ENCODE results near the gene RAB4A. TPM values are rescaled to one million over a fixed set of nuclear protein-coding genes. Genes with fewer than 3 reads are reported as not detected.

RAB4A gene
- total RNA-seq, 2 donors from 2014 or later, result 80.9 to 103 TPM

GRCh38 chr1:229328598-229329362, 57.9 kb downstream of the RAB4A start:
- Histone ChIP-seq H3K9ac (ENCODE audit: low read depth in 2 of 2, low read length in 2 of 2) (no peak overlapping the region), H3K36me3 (no peaks in the 10 kb centered on the region), H3K27ac (no peak overlapping the region), H3K9me3 (no peaks in the 10 kb centered on the region), H3K4me1 (no peaks in the 10 kb centered on the region), H3K27me3 (no peaks in the 10 kb centered on the region), H3K4me3 (no peak overlapping the region)
- intact Hi-C loops (cut with DNase I), result no loop called here
- no peak for TF ChIP-seq CTCF (IDR thresholded peaks at IDR 0.05)
- DNase-seq, result no peak

- no peaks in the 10 kb centered on the region for H3K36me3 ChIP-seq
- no peak for TF ChIP-seq CTCF (IDR thresholded peaks at IDR 0.05)
- intact Hi-C loops (cut with DNase I), result no loop called here
- H3K27ac ChIP-seq, result no peak overlapping the region
- no peak for DNase-seq
- H3K4me1 ChIP-seq, result no peaks in the 10 kb centered on the region
- no peak overlapping the region for H3K4me3 ChIP-seq
- no peaks in the 10 kb centered on the region for H3K27me3 ChIP-seq
- H3K9me3 ChIP-seq, result no peaks in the 10 kb centered on the region
- no peak overlapping the region for H3K9ac ChIP-seq (ENCODE audit: low read depth in 2 of 2, low read length in 2 of 2)
These were observed 63.4 kb downstream of the RAB4A start for GRCh38 chr1:229334269-229334668.

- no peak overlapping the region for H3K9ac ChIP-seq (ENCODE audit: low read depth in 2 of 2, low read length in 2 of 2)
- no peak overlapping the region for H3K4me3 ChIP-seq
- H3K9me3 ChIP-seq, result no peaks in the 10 kb centered on the region
- TF ChIP-seq CTCF (IDR thresholded peaks at IDR 0.05), result no peak
- no peaks in the 10 kb centered on the region for H3K4me1 ChIP-seq
- no peak overlapping the region for H3K27ac ChIP-seq
- no peaks in the 10 kb centered on the region for H3K36me3 ChIP-seq
- no peak for DNase-seq
- intact Hi-C loops (cut with DNase I), result no loop called here
- H3K27me3 ChIP-seq, result no peaks in the 10 kb centered on the region
These were observed 63.8 kb downstream of the RAB4A start for GRCh38 chr1:229334716-229335115.

- no peak for TF ChIP-seq CTCF (IDR thresholded peaks at IDR 0.05)
- H3K4me1 ChIP-seq, result no peaks in the 10 kb centered on the region
- intact Hi-C loops (cut with DNase I), result no loop called here
These were observed 65.4 kb downstream of the RAB4A start for GRCh38 chr1:229336345-229336744.

GRCh38 chr1:229339086-229339485, 68.2 kb downstream of the RAB4A start:
- Histone ChIP-seq H3K9ac (ENCODE audit: low read depth in 2 of 2, low read length in 2 of 2) (no peak overlapping the region), H3K4me3 (no peak overlapping the region), H3K27ac (no peak overlapping the region), H3K9me3 (no peaks in the 10 kb centered on the region), H3K4me1 (no peaks in the 10 kb centered on the region), H3K36me3 (no peaks in the 10 kb centered on the region), H3K27me3 (no peaks in the 10 kb centered on the region)
- intact Hi-C loops (cut with DNase I), result no loop called here
- no peak for DNase-seq
- no peak for TF ChIP-seq CTCF (IDR thresholded peaks at IDR 0.05)

More at GRCh38 chr1:229336345-229336744, 65.4 kb downstream of the RAB4A start:
- Histone ChIP-seq H3K27me3 (no peaks in the 10 kb centered on the region), H3K36me3 (no peaks in the 10 kb centered on the region), H3K27ac (no peak overlapping the region), H3K9me3 (no peaks in the 10 kb centered on the region), H3K4me3 (no peak overlapping the region), H3K9ac (ENCODE audit: low read depth in 2 of 2, low read length in 2 of 2) (no peak overlapping the region)
- DNase-seq, result no peak
